Endothelial cell of umbilical vein (primary cell): Measurements from ENCODE around the gene LRRC74B. TPM values are rescaled to one million over a fixed set of nuclear protein-coding genes. Genes with fewer than 3 reads are reported as not detected.
"Not testable (repeated sequence)": the region's sequence is repeated elsewhere in the genome, so short reads cannot be mapped to it uniquely, and the experiment has no call there.

ENCODE experiments used
- BruUV-seq: library from RNA; stranded (reverse); fragments of 400-500 nt; replicated peaks from 2 replicates; lab custom pipeline; 2021; lab: Mats Ljungman, UMichigan
- CTCF ChIA-PET: fragments of 300-600, 350-600 bp; sonication (Branson Sonifier 250); formaldehyde crosslinking; loops from one replicate; lab custom pipeline; 2021; ENCODE audit warnings: antibody characterized with exemption, inconsistent platforms; lab: Charles Lee
- POLR2A ChIA-PET: fragments of 300-600, 350-600 bp; sonication (Branson Sonifier 250); formaldehyde crosslinking; loops from one replicate; lab custom pipeline; 2021; ENCODE audit warnings: antibody characterized with exemption, inconsistent platforms; lab: Charles Lee
- DNase-seq: peaks from one replicate; pipeline ENCODE4 v3.0.0-alpha.2; 2011; ENCODE audit warnings: low read depth, low spot score
- FAIRE-seq: peaks from 2 replicates; lab custom pipeline; 2011; peaks lifted over from hg19 to GRCh38; lab: Jason Lieb, UNC
- H2AFZ ChIP-seq: 2 replicates; pipeline ENCODE4 v1.6.0; 2012; ENCODE audit warnings: low read depth, low read length, control low read depth, inconsistent platforms
- H3K27ac ChIP-seq: 2 replicates; pipeline ENCODE4 v1.5.1; 2011; ENCODE audit warnings: low read depth, mild to moderate bottlenecking, control low read depth, low read length, moderate library complexity; ENCODE audit not compliant: insufficient read depth
- H3K27me3 ChIP-seq, 2 experiments: 2 replicates each; pipeline versions ENCODE4 v1.6.0 to v1.6.1; 2011; ENCODE audit warnings: low read length in 2 of 2, mixed read lengths in 1 of 2; ENCODE audit not compliant: control insufficient read depth in 2 of 2, insufficient read depth in 2 of 2
- H3K36me3 ChIP-seq, 2 experiments: 2 replicates in 1 of 2; 3 replicates in 1 of 2; pipeline ENCODE4 v1.5.1; 2011; ENCODE audit warnings: low read length in 2 of 2, mild to moderate bottlenecking in 1 of 2, moderate library complexity in 1 of 2; ENCODE audit not compliant: control insufficient read depth in 2 of 2, insufficient read depth in 2 of 2; ENCODE audit errors: extremely low read depth in 1 of 2
- H3K4me1 ChIP-seq: 3 replicates; pipeline ENCODE4 v1.5.1; 2011; ENCODE audit warnings: mild to moderate bottlenecking, low read length; ENCODE audit not compliant: control insufficient read depth, insufficient read depth; ENCODE audit errors: extremely low read depth
- H3K4me2 ChIP-seq: 2 replicates; pipeline ENCODE4 v1.6.1; 2011; ENCODE audit warnings: low read length, control low read depth, mixed read lengths; ENCODE audit not compliant: insufficient read depth
- H3K4me3 ChIP-seq, 3 experiments: fragments of 200-600 bp in 1 of 3; sonication (generic), shearing (Covaris generic) in 1 of 3; replicated peaks in 1 of 3; 2 replicates each; pipeline ENCODE4 v1.5.1; 2011 to 2016; ENCODE audit warnings: control low read depth in 3 of 3, low read length in 3 of 3, mild to moderate bottlenecking in 2 of 3, inconsistent platforms in 1 of 3, low read depth in 1 of 3, moderate library complexity in 1 of 3; ENCODE audit not compliant: insufficient read depth in 1 of 3
- H3K79me2 ChIP-seq: 2 replicates; pipeline ENCODE4 v1.6.0; 2012; ENCODE audit warnings: low read length, inconsistent platforms; ENCODE audit not compliant: control insufficient read depth, insufficient read depth
- H3K9ac ChIP-seq: replicated peaks from 2 replicates; pipeline ENCODE3; 2011; ENCODE audit warnings: low read length, control low read depth; ENCODE audit not compliant: insufficient read depth; ENCODE audit errors: extremely low read depth
- H3K9me1 ChIP-seq: replicated peaks from 3 replicates; pipeline ENCODE4 v1.6.0; 2011; ENCODE audit warnings: mild to moderate bottlenecking, low read length; ENCODE audit not compliant: control insufficient read depth, insufficient read depth; ENCODE audit errors: extremely low read depth
- H3K9me3 ChIP-seq: replicated peaks from 2 replicates; pipeline ENCODE4 v1.5.1; 2012; ENCODE audit warnings: low read length, inconsistent platforms; ENCODE audit not compliant: control insufficient read depth, insufficient read depth
- H4K20me1 ChIP-seq: replicated peaks from 2 replicates; pipeline ENCODE3; 2011; ENCODE audit warnings: mild to moderate bottlenecking, low read length; ENCODE audit not compliant: control insufficient read depth, insufficient read depth; ENCODE audit errors: extremely low read depth
- FOS ChIP-seq: IDR thresholded peaks from 2 replicates; pipeline ENCODE4 v1.6.1; 2011; ENCODE audit warnings: mild to moderate bottlenecking, low read length, moderate library complexity, borderline replicate concordance; ENCODE audit not compliant: insufficient read depth
- MAX ChIP-seq: IDR thresholded peaks from 2 replicates; pipeline ENCODE4 v1.6.1; 2011; ENCODE audit not compliant: insufficient read depth, insufficient read length
- dilution Hi-C: fragments of 300-500 bp; cut with MboI; formaldehyde crosslinking; loops from one replicate; pipeline ENCODE4 v1.15.0; 2019; ENCODE audit warnings: low sequenced_read_pairs; ENCODE audit not compliant: extremely low pct_ligation_motif_present
- intact Hi-C: fragments of 100-400 bp; cut with micrococcal nuclease; formaldehyde crosslinking; loops from one replicate; pipeline ENCODE4 v1.10.0; 2022
- polyA plus RNA-seq, 4 experiments: library from polyadenylated mRNA; depleted of rRNA in 3 of 4; stranded (reverse) in 3 of 4; unstranded in 1 of 4; fragments of >200 nt; gene quantifications; 2 replicates each; pipeline versions ENCODE4 v1.2.1 to v1.2.3, GENCODE V29; 2011 to 2012; ENCODE audit warnings: missing spikeins in 1 of 4
- total RNA-seq: library from RNA; stranded (reverse); gene quantifications from 2 replicates; pipeline ENCODE4 v1.2.3, GENCODE V29; 2021

LRRC74B gene
- total and polyA plus RNA-seq, 2 donors (not counting 3 experiments of a cell fraction or from before 2014, with no cell fraction given): not detected

- no TSS peak for BruUV-seq
- H3K9ac ChIP-seq: no peak overlapping the region
- H3K4me2 ChIP-seq: no peak overlapping the region
- no peaks in the 10 kb centered on the region for H3K4me1 ChIP-seq
- H3K9me1 ChIP-seq: no peaks in the 10 kb centered on the region
- no peaks in the 10 kb centered on the region for H3K9me3 ChIP-seq
- DNase-seq (no peak), FAIRE-seq (no peak)
- no peak overlapping the region for H3K27ac ChIP-seq
- dilution Hi-C loops: no loop called here
- POLR2A ChIA-PET: no interaction called here
- intact Hi-C loops: no loop called here
- no peaks in the 10 kb centered on the region for H4K20me1 ChIP-seq
- H3K27me3 ChIP-seq: peaks cover 3% of the 10 kb centered on the region in 2 experiments
- CTCF ChIA-PET: interaction anchor here (2.1 kb wide), 1 partner anchor 10 kb away, joined by 10 read pairs; no protein-coding TSS in a partner anchor
- H3K4me3 ChIP-seq: no peak overlapping the region
- H3K36me3 ChIP-seq: no peaks in the 10 kb centered on the region
- H3K79me2 ChIP-seq: no peaks in the 10 kb centered on the region
- TF ChIP-seq MAX (no peak), FOS (no peak)
- H2AFZ ChIP-seq: no peak overlapping the region
Measured at GRCh38 chr22:21092797-21093554, 47.2 kb downstream of the LRRC74B start.

GRCh38 chr22:21093555-21094137 is 47.9 kb downstream of the LRRC74B start:
- H3K27ac ChIP-seq, BruUV-seq, H4K20me1 ChIP-seq, H3K4me1 ChIP-seq, H3K4me2 ChIP-seq, FAIRE-seq, H2AFZ ChIP-seq, dilution Hi-C loops, H3K27me3 ChIP-seq, H3K36me3 ChIP-seq, H3K79me2 ChIP-seq, intact Hi-C loops, H3K4me3 ChIP-seq, H3K9me3 ChIP-seq, POLR2A ChIA-PET, DNase-seq, H3K9ac ChIP-seq, H3K9me1 ChIP-seq: not testable (repeated sequence)
- CTCF ChIA-PET: interaction anchor here (2.1 kb wide), 1 partner anchor 9 kb away, joined by 10 read pairs; no protein-coding TSS in a partner anchor
